ENCODE measurements around the gene MISP.

The MISP gene

DNA sequence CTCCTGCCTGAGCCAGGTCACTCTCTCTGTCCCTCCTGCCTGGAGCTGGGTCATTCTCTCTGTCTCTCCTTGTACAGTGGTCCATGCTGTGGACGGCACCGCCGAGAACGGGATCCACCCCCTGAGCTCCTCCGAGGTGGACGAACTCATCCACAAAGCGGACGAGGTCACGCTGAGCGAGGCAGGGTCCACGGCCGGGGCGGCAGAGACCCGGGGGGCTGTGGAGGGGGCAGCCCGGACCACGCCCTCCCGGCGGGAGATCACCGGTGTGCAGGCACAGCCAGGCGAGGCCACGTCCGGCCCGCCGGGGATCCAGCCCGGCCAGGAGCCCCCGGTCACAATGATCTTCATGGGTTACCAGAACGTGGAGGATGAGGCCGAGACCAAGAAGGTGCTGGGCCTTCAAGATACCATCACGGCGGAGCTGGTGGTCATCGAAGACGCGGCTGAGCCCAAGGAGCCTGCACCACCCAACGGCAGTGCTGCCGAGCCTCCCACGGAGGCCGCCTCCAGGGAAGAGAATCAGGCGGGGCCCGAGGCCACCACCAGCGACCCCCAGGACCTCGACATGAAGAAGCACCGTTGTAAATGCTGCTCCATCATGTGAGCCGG lies 4.6 kb upstream of the MISP start:
- TF ChIP-seq EGR1 (IDR thresholded peaks at IDR 0.05) (no peak), TAF1 (IDR thresholded peaks at IDR 0.05; ENCODE audit: low read depth) (no peak), EP300 (IDR thresholded peaks at IDR 0.05; ENCODE audit: borderline replicate concordance) (no peak), ZBTB7A (IDR thresholded peaks at IDR 0.05; ENCODE audit: low read depth) (no peak), CREB1 (IDR thresholded peaks at IDR 0.05; ENCODE audit: low read depth) (no peak), RAD21 (IDR thresholded peaks at IDR 0.05; ENCODE audit: low read depth) (no peak), CEBPB (IDR thresholded peaks at IDR 0.05) (no peak), NFIC (IDR thresholded peaks at IDR 0.05) (no peak), TEAD4 (IDR thresholded peaks at IDR 0.05) (no peak), FOXM1 (IDR thresholded peaks at IDR 0.05; ENCODE audit: borderline replicate concordance, low read depth) (no peak), YY1 (IDR thresholded peaks at IDR 0.05; ENCODE audit: low read depth) (no peak), TCF12 (IDR thresholded peaks at IDR 0.05; ENCODE audit: low read depth) (no peak)
- TF ChIP-seq, protein P1, sequence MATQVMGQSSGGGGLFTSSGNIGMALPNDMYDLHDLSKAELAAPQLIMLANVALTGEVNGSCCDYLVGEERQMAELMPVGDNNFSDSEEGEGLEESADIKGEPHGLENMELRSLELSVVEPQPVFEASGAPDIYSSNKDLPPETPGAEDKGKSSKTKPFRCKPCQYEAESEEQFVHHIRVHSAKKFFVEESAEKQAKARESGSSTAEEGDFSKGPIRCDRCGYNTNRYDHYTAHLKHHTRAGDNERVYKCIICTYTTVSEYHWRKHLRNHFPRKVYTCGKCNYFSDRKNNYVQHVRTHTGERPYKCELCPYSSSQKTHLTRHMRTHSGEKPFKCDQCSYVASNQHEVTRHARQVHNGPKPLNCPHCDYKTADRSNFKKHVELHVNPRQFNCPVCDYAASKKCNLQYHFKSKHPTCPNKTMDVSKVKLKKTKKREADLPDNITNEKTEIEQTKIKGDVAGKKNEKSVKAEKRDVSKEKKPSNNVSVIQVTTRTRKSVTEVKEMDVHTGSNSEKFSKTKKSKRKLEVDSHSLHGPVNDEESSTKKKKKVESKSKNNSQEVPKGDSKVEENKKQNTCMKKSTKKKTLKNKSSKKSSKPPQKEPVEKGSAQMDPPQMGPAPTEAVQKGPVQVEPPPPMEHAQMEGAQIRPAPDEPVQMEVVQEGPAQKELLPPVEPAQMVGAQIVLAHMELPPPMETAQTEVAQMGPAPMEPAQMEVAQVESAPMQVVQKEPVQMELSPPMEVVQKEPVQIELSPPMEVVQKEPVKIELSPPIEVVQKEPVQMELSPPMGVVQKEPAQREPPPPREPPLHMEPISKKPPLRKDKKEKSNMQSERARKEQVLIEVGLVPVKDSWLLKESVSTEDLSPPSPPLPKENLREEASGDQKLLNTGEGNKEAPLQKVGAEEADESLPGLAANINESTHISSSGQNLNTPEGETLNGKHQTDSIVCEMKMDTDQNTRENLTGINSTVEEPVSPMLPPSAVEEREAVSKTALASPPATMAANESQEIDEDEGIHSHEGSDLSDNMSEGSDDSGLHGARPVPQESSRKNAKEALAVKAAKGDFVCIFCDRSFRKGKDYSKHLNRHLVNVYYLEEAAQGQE (IDR thresholded peaks at IDR 0.05; ENCODE audit: low read depth): no peak
- TF ChIP-seq, protein P2, sequence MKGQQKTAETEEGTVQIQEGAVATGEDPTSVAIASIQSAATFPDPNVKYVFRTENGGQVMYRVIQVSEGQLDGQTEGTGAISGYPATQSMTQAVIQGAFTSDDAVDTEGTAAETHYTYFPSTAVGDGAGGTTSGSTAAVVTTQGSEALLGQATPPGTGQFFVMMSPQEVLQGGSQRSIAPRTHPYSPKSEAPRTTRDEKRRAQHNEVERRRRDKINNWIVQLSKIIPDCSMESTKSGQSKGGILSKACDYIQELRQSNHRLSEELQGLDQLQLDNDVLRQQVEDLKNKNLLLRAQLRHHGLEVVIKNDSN (IDR thresholded peaks at IDR 0.05): no peak
- TF ChIP-seq, protein P3, sequence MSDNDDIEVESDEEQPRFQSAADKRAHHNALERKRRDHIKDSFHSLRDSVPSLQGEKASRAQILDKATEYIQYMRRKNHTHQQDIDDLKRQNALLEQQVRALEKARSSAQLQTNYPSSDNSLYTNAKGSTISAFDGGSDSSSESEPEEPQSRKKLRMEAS (IDR thresholded peaks at IDR 0.05): no peak

DNA sequence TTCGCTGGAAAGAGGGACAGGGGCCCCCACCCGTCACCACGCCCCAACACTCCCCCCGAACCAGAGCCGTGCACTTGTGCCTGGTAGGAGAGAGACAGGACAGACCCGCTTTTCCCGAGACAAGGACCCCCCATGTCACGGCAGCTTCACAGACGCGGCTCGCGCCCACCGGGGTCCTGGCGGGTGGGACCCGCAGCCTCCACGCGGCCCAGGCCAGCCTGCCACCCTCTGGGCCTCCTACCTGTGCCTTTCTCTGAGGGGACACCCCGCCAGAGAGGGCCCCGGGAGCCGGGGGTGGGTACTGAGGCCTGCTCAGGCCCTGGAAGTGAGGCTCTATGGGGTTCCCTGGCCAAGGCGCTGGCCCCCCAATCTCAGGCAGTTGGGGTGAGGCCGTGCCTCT lies 4.0 kb upstream of the MISP start:
- TF ChIP-seq NFIC (IDR thresholded peaks at IDR 0.05): no peak
- no peak for TF ChIP-seq CREB1 (IDR thresholded peaks at IDR 0.05; ENCODE audit: low read depth)
- TF ChIP-seq ZBTB7A (IDR thresholded peaks at IDR 0.05; ENCODE audit: low read depth): no peak
- no peak for TF ChIP-seq TEAD4 (IDR thresholded peaks at IDR 0.05)
- no peak for TF ChIP-seq FOXM1 (IDR thresholded peaks at IDR 0.05; ENCODE audit: borderline replicate concordance, low read depth)
- TF ChIP-seq YY1 (IDR thresholded peaks at IDR 0.05; ENCODE audit: low read depth): no peak
- TF ChIP-seq, protein P1 (IDR thresholded peaks at IDR 0.05; ENCODE audit: low read depth): no peak
- TF ChIP-seq EGR1 (IDR thresholded peaks at IDR 0.05): no peak
- TF ChIP-seq, protein P2 (IDR thresholded peaks at IDR 0.05): no peak
- no peak for TF ChIP-seq TCF12 (IDR thresholded peaks at IDR 0.05; ENCODE audit: low read depth)
- TF ChIP-seq EP300 (IDR thresholded peaks at IDR 0.05; ENCODE audit: borderline replicate concordance): no peak
- TF ChIP-seq, protein P3 (IDR thresholded peaks at IDR 0.05): no peak
- TF ChIP-seq RAD21 (IDR thresholded peaks at IDR 0.05; ENCODE audit: low read depth): no peak
- TF ChIP-seq CEBPB (IDR thresholded peaks at IDR 0.05): no peak
- no peak for TF ChIP-seq TAF1 (IDR thresholded peaks at IDR 0.05; ENCODE audit: low read depth)

DNA sequence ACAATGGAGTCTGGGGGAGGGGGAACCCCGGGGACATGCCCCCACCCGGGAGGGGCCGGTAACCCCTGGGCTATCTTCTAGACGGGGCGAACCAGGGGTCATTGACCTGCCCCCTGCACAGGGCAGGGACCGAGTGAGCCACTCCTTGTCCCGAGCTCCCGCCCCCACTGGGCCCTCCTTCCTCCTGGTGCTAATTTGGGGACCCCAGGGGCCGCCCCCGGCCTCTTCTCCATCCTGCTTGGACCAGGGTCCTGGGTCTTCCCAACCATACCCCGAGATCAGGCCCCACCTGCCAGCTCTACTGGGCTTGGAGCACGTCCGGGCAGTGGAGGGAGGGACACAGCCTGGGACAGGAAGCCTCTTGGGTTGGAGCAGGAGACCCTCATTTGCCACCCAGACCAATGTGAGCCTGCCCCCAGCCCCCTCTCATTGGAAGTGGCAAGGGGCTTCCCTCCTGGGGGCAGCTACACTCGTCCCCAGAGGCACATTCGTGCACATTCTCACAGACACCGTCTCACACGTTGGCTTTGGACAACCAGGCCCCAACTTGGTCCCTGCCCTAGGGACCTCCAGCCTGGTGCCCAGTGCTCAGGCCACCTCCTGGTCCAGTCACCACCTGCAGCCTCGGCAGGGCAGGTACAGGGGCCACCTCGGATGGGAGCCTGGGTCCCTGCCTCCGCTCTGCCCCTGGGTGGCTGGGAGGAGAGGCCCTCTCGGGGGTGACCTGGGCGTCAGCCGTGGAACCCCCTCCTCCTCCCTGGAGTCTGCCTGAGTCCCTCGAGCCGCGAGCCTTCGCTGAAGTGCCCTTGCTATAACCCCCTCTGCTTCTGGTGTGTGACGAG lies 3.3 kb upstream of the MISP start:
- no peak for TF ChIP-seq TCF12 (IDR thresholded peaks at IDR 0.05; ENCODE audit: low read depth)
- TF ChIP-seq EGR1 (IDR thresholded peaks at IDR 0.05): no peak
- TF ChIP-seq EP300 (IDR thresholded peaks at IDR 0.05; ENCODE audit: borderline replicate concordance): no peak
- TF ChIP-seq, protein P3 (IDR thresholded peaks at IDR 0.05): no peak
- TF ChIP-seq CEBPB (IDR thresholded peaks at IDR 0.05): no peak
- no peak for TF ChIP-seq FOXM1 (IDR thresholded peaks at IDR 0.05; ENCODE audit: borderline replicate concordance, low read depth)
- no peak for TF ChIP-seq YY1 (IDR thresholded peaks at IDR 0.05; ENCODE audit: low read depth)
- TF ChIP-seq, protein P2 (IDR thresholded peaks at IDR 0.05): no peak
- TF ChIP-seq, protein P1 (IDR thresholded peaks at IDR 0.05; ENCODE audit: low read depth): no peak
- no peak for TF ChIP-seq TEAD4 (IDR thresholded peaks at IDR 0.05)
- no peak for TF ChIP-seq RAD21 (IDR thresholded peaks at IDR 0.05; ENCODE audit: low read depth)
- TF ChIP-seq TAF1 (IDR thresholded peaks at IDR 0.05; ENCODE audit: low read depth): no peak
- TF ChIP-seq ZBTB7A (IDR thresholded peaks at IDR 0.05; ENCODE audit: low read depth): no peak
- no peak for TF ChIP-seq NFIC (IDR thresholded peaks at IDR 0.05)
